Activated CD4-positive, alpha-beta T cell treated with anti-CD3 and anti-CD28 coated beads for 48 hours (primary cell): Measurements from ENCODE around the gene ANO7.

Experiments used
- DNase-seq: peaks from one replicate; pipeline ENCODE4 v3.0.0-alpha.2; 2020

ANO7 gene

DNA sequence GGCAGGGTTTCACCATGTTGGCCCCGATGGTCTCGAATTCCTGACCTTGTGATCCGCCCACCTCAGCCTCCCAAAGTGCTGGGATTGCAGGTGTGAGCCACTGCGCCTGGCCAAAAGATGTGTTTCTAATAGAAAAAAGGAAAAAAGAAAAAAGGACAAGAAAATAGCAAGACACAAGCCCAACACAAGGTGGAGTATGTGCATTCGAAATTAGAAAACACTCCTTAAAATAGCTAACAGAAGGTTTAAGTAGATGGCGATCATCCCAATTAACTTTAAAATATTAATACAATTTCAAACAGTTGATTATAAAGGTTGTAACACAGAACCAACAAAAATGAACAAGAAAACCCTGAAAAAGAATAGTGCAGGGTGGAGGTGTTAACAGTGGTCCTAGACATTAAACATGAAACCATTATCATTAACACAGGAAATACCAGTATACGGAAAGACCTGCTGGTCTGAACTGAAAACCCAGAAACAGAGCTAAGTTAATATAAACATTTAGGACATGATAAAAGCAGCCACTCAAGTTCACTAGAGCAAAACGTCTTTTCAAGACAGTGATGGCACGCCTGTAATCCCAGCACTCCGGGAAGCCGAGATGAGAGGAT is 69.0 kb downstream of the ANO7 start:
- no peak for DNase-seq

DNA sequence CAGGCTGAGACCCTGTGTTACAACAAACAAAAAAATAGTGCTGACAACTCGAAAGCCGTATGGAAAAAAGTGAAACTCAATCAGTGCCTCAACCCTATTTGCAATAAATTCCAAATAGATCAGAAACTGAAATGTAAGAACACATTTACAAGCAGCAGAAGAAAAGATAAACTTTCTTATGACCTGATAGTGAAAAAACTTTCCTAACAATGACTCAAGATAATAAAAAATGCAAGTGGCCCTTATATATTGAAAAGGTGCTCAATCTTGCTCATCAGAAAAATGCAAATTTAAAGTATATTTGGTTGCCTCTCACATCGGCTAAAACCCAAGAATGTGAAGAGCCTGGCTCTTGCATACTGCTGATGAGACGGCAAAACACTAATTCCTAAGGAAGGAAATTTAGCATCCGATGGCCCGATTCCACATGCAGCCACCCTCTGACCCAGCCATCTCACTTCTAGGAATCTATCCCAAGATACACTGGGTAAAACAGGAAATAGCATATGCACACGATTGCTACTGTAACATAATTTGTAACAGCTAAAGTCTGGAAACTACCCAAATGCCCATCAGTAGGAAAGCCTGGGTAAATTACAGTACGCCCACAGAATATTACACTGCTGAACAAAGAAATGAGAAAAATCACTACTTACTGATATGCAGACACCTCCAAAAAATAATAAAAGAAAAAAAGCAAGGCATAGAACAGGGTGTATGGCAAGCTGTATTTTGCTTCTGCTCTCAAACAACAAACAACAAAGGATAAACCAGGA is 70.2 kb downstream of the ANO7 start:
- DNase-seq, result no peak

DNA sequence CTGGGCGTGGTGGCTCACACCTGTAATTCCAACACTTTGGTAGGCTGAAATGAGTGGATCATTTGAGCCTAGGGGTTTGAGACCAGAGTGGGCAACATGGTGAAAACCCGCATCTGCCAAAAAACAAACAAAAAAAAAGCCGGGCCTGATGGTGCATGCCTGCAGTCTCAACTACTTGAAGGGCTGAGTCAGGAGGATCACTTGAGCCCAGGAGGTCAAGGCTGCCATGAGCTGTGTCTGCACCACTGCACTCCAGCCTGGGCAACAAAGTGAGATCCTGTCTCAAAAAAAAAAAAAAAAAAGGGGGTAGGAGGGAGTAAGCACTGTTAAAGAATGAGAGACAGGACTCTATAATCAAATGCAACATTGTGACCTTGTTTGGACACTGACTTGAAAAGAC is 72.4 kb downstream of the ANO7 start:
- no peak for DNase-seq

DNA sequence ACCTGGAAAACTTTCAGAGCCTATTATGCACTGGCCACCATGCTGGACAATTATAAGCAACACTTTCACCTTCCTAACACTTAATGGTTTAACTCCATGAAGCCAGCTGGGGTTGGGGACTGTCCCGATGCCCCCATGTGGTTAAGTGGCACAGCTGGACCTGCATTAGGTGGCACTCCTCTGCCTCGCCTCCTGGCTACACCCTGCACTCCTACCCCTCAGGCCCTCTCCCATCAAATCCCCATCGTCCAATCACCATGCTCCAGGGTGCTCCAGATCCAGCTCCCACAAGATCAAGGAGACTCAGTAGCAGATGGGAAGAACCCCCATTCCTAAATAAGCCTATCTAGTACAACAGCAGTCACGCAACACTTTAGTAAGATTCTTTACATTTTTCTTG is 73.2 kb downstream of the ANO7 start:
- DNase-seq, result no peak

DNA sequence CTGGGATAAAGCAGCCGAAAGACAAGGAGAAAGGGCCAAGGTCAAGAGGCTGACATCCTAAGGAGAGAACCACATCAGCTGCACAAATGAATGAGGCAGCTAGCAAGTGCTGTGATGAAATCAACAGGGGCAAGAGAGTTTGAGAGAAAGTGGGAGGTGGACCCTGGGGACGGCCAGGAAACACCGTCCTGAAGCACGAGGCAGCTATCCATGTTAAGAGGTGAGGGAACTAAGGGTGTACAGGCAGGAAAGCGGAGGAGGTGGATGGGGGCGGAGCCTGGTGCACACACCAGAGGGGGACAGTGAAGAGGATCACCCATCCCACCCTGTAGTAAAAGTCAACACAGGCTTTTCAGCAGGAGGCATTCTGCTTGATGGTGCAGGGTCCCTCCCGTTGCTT is 74.6 kb downstream of the ANO7 start:
- DNase-seq, result no peak

DNA sequence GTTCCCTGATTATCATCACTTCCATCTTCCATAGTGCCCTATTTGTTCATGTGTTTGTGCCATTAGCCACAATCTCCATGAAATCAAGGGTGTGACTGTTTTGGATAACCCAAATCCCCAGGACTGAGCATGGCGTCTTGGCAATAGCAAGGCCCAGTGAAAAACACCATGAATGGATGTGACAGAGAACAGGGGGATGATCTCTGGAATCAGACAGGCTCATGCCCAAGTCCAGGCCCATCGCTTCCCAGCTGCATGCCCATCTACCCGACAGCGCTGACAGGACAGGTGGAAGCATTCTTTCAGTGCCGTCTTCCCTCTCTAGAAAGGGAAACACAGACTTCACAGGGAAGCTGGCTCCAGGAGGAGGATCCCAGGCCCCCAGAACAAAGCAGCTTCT is 77.0 kb downstream of the ANO7 start:
- DNase-seq, result no peak

DNA sequence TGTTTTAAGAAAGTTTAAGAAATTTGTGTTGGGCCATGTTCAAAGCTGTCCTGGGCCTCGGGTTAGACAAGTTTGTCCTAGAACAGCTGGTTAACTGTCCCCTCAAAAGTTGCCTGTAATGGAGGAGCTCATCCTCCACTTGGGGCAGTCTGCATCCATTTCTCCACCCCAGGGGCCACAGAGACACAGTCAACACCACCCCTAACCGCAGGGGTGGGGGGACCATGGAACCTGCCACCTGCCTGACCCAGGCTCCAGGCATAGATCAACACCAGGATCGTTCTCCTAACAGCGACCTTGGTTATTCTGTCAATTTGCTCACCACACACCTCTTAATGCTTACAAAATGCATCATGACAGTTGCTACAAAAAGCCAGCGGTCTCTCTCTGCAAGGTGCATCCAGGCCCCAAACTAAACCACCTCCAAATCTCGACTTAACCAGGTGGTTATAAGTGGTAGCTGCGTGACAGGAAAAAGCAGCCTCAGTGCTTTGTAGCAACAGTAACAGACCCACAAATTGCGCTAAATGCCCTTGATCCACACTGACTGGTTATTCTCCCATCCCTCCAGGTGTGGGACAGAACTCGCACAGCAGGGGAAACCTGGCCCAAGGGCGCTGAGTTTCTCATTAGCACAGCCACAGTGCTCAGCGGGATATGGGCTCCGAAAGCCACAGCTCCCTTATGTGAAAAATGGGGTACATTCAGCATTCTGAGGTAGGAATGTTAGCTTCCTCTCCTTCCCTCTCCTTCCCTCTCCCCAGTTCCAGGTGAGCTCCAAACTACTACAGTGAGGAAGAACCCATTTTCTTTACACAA is 79.0 kb downstream of the ANO7 start:
- DNase-seq, result no peak

DNA sequence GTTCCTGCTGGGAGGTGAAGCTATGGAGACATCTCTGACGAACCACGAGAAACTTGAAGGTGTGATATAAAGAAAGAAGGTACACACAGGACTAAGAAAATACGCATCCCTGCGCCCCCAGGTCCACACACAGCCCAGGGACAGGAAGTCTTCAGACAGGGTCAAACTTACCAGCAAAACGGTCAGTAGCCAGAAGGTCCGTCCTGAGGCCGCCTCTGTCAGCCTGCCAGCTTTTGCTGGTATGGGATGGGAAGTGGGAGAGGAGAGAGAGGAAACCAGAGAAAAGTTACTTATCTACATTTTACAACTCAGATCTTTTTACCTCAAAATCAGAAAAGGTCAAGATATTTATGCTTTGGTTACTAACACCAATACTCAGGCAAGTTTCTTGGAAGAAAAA is 79.8 kb downstream of the ANO7 start:
- no peak for DNase-seq

DNA sequence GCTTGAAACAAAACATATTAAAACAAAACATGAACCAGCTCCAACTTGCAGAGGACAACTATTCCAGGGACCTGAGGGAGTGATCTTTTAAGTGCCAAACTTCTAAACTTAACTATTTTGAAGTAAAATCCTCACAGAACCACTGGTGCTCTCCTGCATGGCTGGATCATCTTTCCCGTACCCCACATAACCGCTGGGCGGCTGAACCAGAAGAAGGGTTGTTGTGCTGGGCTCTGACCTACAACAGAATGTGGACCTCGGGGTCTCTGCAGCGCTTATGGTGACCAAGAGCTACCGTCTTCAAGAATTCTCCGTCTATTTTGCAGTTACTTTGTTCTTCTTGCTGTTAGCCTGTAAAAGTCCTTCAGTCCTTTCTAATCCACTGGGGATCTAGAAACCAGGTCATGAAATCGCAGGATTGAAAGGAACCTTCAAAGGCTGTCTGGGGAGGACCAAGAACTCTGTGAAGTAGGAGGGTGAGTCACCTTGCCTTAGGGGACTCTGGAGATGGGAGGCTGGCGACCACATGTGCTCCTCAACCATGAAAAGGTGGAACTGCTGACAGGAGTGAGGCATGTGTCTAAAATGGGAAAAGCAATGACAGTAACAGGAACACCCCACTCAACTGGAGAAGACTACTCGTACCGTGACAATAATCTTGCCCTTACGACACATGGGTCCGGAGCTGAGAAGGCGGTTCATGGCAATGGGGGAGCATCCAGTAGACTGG is 80.4 kb downstream of the ANO7 start:
- no peak for DNase-seq

DNA sequence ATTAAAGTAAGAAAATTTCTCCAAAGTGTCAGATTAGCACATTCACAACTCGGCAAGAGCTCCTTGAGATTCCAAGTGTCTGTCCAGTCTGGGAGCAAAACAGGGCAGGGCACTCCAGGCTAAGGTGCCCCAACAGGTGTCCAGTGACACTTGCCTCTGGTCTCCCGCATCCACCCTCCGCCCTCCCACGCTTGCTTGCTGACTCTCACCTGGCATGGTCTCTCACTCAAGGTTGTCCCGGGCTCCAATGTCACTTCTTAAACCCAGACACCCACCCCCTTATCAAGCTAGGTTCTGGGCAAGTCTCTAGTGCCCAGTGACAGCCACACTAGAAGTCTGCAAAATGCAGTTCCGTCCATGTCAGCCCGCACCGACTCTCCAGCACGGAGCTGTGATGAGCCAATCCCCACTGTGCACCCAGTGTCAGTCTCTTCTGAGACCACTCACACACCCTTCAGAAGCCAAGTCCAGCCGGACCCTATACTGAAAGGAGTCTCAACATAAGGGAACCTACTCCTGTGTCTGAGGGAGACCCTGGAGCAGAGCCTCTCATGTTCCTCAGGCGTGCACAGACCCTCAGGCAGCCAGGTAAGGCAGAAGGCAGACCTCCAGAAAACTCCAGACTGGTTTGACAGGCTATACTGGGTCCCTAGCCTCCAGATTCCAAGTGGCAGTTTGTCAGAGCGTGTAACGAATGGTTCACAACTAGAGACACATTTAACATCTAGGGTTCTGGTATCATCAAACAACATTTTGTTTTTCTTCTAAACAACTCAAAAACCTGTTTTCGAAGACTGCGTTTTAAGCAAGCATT is 81.4 kb downstream of the ANO7 start:
- no peak for DNase-seq

DNA sequence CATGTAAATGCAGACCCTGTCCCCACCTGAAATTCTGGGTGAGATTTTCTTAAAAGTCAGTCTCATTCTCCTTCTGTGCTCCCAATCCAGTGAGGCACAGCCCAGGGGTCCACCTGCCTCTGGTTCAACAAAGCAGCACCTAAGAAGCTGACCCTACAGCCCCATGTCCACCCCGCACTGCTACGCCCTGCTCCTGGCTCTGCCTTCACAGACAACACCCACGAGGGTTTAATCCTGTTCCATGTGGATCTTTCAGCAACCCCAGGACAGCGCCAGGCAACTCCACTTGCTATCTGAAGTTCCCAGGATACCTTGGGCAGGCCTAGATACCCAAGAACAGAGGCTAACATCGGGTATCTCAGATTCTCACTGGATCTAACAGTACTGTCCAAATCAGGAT is 82.1 kb downstream of the ANO7 start:
- no peak for DNase-seq

DNA sequence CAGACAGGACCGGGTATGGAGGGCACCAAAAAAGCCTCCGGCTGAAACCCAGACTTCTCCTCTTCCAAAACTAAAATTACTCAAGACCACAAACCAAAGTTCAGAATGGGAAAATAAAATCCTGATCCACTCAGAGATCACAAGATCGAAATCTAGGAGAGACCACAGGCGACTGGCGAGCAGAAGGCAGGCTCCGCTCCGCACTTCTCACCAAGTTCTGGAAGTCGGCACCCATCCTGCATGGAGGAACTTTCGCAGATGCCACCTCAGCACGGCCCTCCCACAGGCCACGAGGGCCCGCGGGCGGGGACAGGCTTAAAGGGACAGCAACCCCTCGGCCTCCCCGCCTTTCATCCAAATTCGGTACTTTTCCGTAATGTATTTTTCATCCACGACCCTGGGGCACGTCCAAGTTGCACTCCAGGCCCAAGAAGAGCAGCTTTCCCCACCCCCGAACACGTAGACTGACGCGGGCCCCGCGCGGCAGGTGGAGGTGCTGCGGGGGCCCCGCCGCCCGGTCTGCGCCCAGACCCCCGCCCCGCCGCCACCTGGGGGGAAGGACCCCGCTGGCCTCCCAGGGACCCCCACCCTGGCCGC is 83.3 kb downstream of the ANO7 start:
- peak; percentile 72 for DNase-seq

DNA sequence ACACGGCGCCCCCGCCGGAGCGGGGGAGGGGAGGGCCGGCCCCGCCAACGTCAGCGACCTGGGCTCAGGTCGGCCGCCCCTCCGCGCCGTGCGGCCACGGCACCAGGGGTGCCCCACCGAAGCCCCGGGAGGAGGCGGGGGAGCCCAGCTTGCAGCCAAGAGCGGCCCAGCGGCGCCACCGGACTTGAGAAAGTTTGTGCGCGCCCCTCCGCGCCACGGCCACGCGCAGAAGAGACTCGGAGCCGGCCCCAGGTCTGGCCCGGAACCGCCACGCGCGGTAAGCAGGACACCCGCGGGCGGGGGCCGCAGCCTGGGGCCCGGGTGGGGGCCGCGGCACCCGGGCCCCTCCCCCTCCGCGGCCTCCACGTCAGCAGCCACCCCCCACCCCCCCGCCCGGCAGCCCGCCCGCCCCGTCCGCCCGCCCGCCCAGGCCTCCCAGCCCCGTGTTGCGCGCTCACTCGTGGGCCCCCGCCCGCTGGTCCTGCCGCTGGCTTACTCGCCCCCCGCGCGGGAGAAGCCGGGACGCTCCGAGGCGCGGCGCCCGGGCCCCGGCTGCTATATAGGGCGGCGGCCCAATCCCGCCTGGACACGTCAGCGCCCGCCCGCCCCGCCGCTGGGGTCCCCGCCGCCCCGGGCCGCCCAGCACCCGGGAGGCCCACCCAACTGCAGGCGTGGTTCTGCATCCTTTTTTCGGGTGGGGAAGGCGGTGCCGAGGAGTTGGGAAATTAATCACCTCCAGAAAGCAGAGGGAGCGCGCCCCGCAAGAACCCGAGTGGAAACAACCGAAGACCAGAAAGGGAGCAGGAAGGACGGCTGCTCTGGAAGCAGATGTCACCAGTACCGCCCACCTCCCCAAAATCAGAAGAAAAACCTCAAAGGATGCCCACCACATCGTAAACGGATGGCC is 84.1 kb downstream of the ANO7 start:
- peak; percentile 36 for DNase-seq

DNA sequence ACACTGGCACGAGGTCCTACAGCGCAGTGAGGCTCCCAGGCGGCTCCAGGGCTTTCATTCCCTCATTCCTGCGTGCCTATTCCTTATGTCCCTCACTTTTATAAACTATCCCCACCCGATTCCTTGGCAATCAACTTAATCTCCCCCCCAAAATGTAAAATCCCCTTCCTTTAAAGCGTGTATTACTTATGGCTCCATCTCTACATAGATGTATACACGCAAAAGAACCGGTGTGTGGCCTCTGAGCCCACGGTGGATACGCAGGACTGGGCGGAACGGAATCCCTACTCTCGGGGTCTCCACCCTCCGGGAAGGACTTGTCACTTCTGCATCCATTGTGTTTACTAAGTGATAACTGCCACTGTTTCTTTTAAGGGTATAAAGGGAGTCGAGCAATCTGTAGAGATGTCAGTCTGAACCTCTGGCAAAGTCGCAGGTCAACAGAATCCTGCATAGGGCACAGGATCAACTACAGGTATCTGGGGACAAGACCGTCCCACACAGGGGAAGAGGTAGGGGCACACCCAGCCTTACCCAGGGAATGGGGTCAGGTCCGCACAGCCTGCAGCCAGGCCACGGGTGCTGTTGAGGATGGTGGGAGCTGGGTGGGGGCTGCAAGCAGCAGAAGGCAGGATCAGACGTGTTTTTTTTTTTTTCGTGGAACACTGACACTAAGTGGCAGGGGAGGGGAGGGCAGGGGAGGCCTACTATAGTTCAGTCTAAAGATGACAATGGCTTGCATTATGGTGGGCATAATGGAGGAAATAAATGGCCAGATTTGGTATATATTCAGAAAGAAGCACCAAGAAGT is 84.9 kb downstream of the ANO7 start:
- no peak for DNase-seq

DNA sequence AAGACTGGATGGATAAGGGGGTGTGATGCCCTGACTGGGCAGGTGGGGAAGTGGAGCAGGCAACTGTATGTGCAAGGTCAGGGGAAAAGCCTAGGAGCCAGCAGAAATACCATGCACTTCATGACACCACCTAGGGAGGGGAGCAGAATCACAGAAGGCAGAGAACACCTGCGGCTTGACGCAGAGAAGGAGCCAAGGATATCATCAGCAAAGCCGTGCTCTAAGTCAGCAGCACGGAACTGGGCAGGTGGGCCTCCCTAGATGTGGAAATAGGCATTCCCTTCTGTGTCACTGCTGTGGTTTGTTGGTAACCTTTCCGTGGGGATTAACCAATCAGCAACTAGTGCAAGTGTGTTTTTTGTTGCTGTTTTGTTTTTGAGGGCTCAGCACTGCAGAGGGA is 85.7 kb downstream of the ANO7 start:
- DNase-seq, result no peak
